Kidney (tissue), 14 donors: ENCODE results near the gene PAX5. TPM values are rescaled to one million over a fixed set of nuclear protein-coding genes. Genes with fewer than 3 reads are reported as not detected.

Experiments
- DNase-seq, 5 donors: peaks; one replicate each; pipeline ENCODE4 v3.0.0-alpha.2; 2013 to 2020
- FAIRE-seq: peaks from 2 replicates; lab custom pipeline; 2012; peaks lifted over from hg19 to GRCh38; lab: Jason Lieb, UNC
- H3K27ac ChIP-seq, 2 donors: one replicate each; pipeline ENCODE4 v1.7.0; 2013; ENCODE audit warnings: low read depth in 2 of 2, low read length in 2 of 2, inconsistent platforms in 1 of 2
- H3K27me3 ChIP-seq: one replicate; pipeline ENCODE4 v1.7.1; 2013; ENCODE audit warnings: low read length, inconsistent platforms; ENCODE audit not compliant: control insufficient read depth, insufficient read depth
- H3K36me3 ChIP-seq, 3 donors: one replicate each; pipeline versions ENCODE4 v1.7.0 to v1.7.1; 2013; ENCODE audit warnings: low read length in 3 of 3, control low read depth in 1 of 3, inconsistent platforms in 1 of 3; ENCODE audit not compliant: insufficient read depth in 3 of 3, control insufficient read depth in 2 of 3
- H3K4me1 ChIP-seq, 3 donors: one replicate each; pipeline versions ENCODE4 v1.7.0 to v1.7.1; 2013; ENCODE audit warnings: low read length in 3 of 3, inconsistent platforms in 1 of 3, low read depth in 1 of 3; ENCODE audit not compliant: control insufficient read depth in 2 of 3, insufficient read depth in 2 of 3
- H3K4me3 ChIP-seq, 3 donors: one replicate each; pipeline versions ENCODE4 v1.7.0 to v1.8.1; 2013; ENCODE audit warnings: low read length in 3 of 3, control low read depth in 1 of 3, inconsistent platforms in 1 of 3
- H3K9ac ChIP-seq, 3 donors: one replicate each; pipeline versions ENCODE4 v1.7.0 to v1.7.1; 2013; ENCODE audit warnings: low read length in 3 of 3, control low read depth in 1 of 3, inconsistent platforms in 1 of 3
- H3K9me3 ChIP-seq, 3 donors: one replicate each; pipeline versions ENCODE4 v1.7.0 to v1.7.1; 2013; ENCODE audit warnings: low read length in 3 of 3, control low read depth in 1 of 3, inconsistent platforms in 1 of 3; ENCODE audit not compliant: control insufficient read depth in 2 of 3, insufficient read depth in 1 of 3
- CTCF ChIP-seq: IDR thresholded peaks from 3 replicates; pipeline ENCODE4 v1.5.1; 2012; ENCODE audit warnings: mild to moderate bottlenecking, moderate library complexity, borderline replicate concordance; ENCODE audit not compliant: insufficient read depth; ENCODE audit errors: extremely low read depth
- intact Hi-C: fragments of 100-400 bp; cut with DNase I; formaldehyde crosslinking; loops from one replicate; pipeline ENCODE4 v1.11.1; 2022
- polyA plus RNA-seq: library from polyadenylated mRNA; stranded (reverse); fragments of 350-450 nt; fragmentation: Illumina TruSeq; extraction: RNeasy Lipid Tissue Mini Kit (QIAGEN cat#74804); gene quantifications from one replicate; pipeline ENCODE4 v1.2.3, GENCODE V29; 2014; ENCODE audit warnings: low read depth, low replicate concordance; ENCODE audit not compliant: insufficient read depth
- total RNA-seq: library from RNA; stranded (reverse); fragmentation: NEBNext Ultra II Directional; extraction: Animal tissue kit (Norgen Biotek cat#: 25700); gene quantifications from one replicate; pipeline ENCODE4 v1.2.1, GENCODE V29; 2021
- donor health status: control.
- donor health status: control.
- donor health status: control.
- donor health status: control.
- donor health status: control.
- donor health status: DM: yes; HTN: yes; CAD: no.
- donor health status: Normal renal cell carcinoma (clear cell type).

PAX5 gene
- total and polyA plus RNA-seq, 2 donors from 2014 or later: 2.7 TPM; not detected in 1

- Histone ChIP-seq H3K4me1 (peaks cover 0 to 2% (median 0%) of the 10 kb centered on the region in 3 donors), H3K36me3 (no peaks in the 10 kb centered on the region), H3K27ac (no peak overlapping the region), H3K27me3 (peaks cover 33% of the 10 kb centered on the region), H3K4me3 (no peak overlapping the region), H3K9ac (no peak overlapping the region), H3K9me3 (peaks cover 0 to 11% (median 3%) of the 10 kb centered on the region in 3 donors)
- no peak for FAIRE-seq
- peak in 1 of 5 donors; percentile 19 for DNase-seq
- intact Hi-C loops: no loop called here
- TF ChIP-seq CTCF: no peak
Measured at GRCh38 chr9:36991516-36992134, 42.4 kb downstream of the PAX5 start.

DNA sequence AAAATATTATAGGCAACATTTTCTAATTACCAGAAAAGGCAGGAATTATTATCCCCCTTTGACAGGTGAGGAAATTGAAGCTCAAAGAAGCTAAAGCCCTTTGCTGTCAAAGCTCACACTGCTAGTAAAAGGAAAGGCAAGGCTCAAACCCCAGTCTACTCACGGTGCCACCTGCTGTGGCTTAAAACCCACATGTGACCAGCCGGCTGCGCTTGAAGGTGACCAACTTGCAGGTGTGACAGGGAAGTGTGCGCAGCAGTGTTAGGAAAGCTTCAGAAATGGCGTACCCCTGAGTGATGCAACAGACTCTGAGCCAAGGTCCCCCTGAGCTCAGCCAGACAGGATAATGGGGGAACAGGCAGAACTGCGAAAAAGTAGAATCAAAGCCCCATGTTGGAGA is 45.2 kb downstream of the PAX5 start:
- H3K36me3 ChIP-seq: no peaks in the 10 kb centered on the region
- DNase-seq (no peak), FAIRE-seq (no peak)
- TF ChIP-seq CTCF: no peak
- H3K27me3 ChIP-seq: peaks cover 43% of the 10 kb centered on the region
- intact Hi-C loops: no loop called here
- H3K9me3 ChIP-seq: peaks cover 0 to 11% (median 3%) of the 10 kb centered on the region in 3 donors
- no peak overlapping the region for H3K4me3 ChIP-seq
- no peak overlapping the region for H3K9ac ChIP-seq
- H3K27ac ChIP-seq: no peak overlapping the region
- no peaks in the 10 kb centered on the region for H3K4me1 ChIP-seq

DNA sequence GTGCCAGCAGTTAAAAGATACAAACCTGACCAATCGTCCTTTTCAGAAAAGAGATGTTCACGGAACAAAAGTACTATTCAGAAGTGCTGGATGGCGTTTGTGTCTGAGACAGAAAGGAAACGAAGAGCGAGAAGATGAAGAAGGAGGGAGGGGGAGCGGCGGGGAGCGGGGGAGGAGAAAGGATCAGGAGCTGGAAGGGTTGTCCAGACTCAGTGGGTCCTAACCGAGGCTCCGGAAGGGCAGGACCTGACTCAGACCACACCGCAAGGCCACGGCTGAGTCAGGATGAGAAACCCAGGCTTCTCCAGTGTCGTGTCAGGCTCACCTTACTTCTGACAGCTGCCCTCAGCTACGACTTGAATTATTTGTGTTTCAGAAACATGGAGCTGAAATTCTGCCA is 46.2 kb downstream of the PAX5 start:
- Histone ChIP-seq H3K9me3 (peaks cover 0 to 11% (median 3%) of the 10 kb centered on the region in 3 donors), H3K4me3 (no peak overlapping the region), H3K27me3 (peaks cover 45% of the 10 kb centered on the region), H3K36me3 (no peaks in the 10 kb centered on the region), H3K9ac (no peak overlapping the region), H3K27ac (no peak overlapping the region), H3K4me1 (no peaks in the 10 kb centered on the region)
- intact Hi-C loops: no loop called here
- DNase-seq (no peak), FAIRE-seq (no peak)
- TF ChIP-seq CTCF: no peak
